Uterus (tissue), 4 donors: ENCODE measurements around the gene AFP. TPM values are rescaled to one million over a fixed set of nuclear protein-coding genes. Genes with fewer than 3 reads are reported as not detected.

ENCODE experiments used
- DNase-seq, 2 donors: peaks; one replicate each; pipeline ENCODE4 v3.0.0-alpha.2; 2019 to 2020
- H3K27ac ChIP-seq, 2 donors: fragments of 200-600 bp; sonication (generic); 1 replicate in 1 of 2; 2 replicates in 1 of 2; pipeline ENCODE4 v1.5.1; 2016 to 2018
- H3K27me3 ChIP-seq, 2 donors: fragments of 200-600 bp; sonication (generic); one replicate each; pipeline ENCODE4 v1.5.1; 2018 to 2019; ENCODE audit warnings: control low read depth in 1 of 2
- H3K36me3 ChIP-seq, 2 donors: fragments of 200-600 bp; sonication (generic); one replicate each; pipeline ENCODE4 v1.5.1; 2019; ENCODE audit warnings: control low read depth in 1 of 2
- H3K4me1 ChIP-seq, 2 donors: fragments of 200-600 bp; sonication (generic); one replicate each; pipeline ENCODE4 v1.5.1; 2018 to 2019; ENCODE audit warnings: control low read depth in 1 of 2
- H3K4me3 ChIP-seq, 2 donors: fragments of 200-600 bp; sonication (generic); 1 replicate in 1 of 2; 2 replicates in 1 of 2; pipeline ENCODE4 v1.5.1; 2018 to 2019; ENCODE audit warnings: mild to moderate bottlenecking in 1 of 2
- H3K9me3 ChIP-seq, 2 donors: fragments of 200-600 bp; sonication (generic); one replicate each; pipeline ENCODE4 v1.5.1; 2019; ENCODE audit warnings: control low read depth in 1 of 2
- CTCF ChIP-seq, 4 experiments: fragments of 200-600 bp in 2 of 4; fragments of 450-650 bp in 2 of 4; sonication (generic) in 2 of 4; IDR thresholded peaks; one replicate each; pipeline ENCODE4 v1.5.1; 2016 to 2019; ENCODE audit warnings: antibody characterized with exemption in 4 of 4, mild to moderate bottlenecking in 2 of 4, moderate library complexity in 1 of 4
- POLR2A ChIP-seq, 2 donors: fragments of 450-650 bp; IDR thresholded peaks; one replicate each; pipeline ENCODE4 v1.6.1; 2016; ENCODE audit warnings: antibody characterized with exemption in 2 of 2, mild to moderate bottlenecking in 1 of 2, moderate library complexity in 1 of 2
- intact Hi-C: fragments of 100-400 bp; cut with DNase I; formaldehyde crosslinking; loops from one replicate; pipeline ENCODE4 v1.15.1; 2023; ENCODE audit warnings: low total_unique reads
- total RNA-seq, 4 donors: library from RNA; depleted of rRNA in 3 of 4; stranded (reverse); fragments of >200 nt in 3 of 4; gene quantifications; one replicate each; pipeline versions ENCODE4 v1.1.0 to v1.2.4, GENCODE V29; 2014 to 2023
- donor health status: DM: yes; HTN: yes; CAD: no.

AFP gene
- total RNA-seq, 4 donors from 2014 or later = not detected

GRCh38 chr4:73433140-73433539 is 2.9 kb upstream of the AFP start:
- TF ChIP-seq CTCF (IDR thresholded peaks at IDR 0.05) (no peak), POLR2A (IDR thresholded peaks at IDR 0.05) (no peak)
- DNase-seq = no peak
- Histone ChIP-seq H3K27ac (no peak overlapping the region), H3K27me3 (no peaks in the 10 kb centered on the region), H3K36me3 (no peaks in the 10 kb centered on the region), H3K4me1 (no peaks in the 10 kb centered on the region), H3K4me3 (no peak overlapping the region), H3K9me3 (no peaks in the 10 kb centered on the region)
- intact Hi-C loops = no loop called here

- DNase-seq = no peak
- TF ChIP-seq POLR2A (IDR thresholded peaks at IDR 0.05) (no peak), CTCF (IDR thresholded peaks at IDR 0.05) (no peak)
- Histone ChIP-seq H3K36me3 (no peaks in the 10 kb centered on the region), H3K27ac (no peak overlapping the region), H3K4me1 (no peaks in the 10 kb centered on the region), H3K4me3 (no peak overlapping the region), H3K27me3 (no peaks in the 10 kb centered on the region), H3K9me3 (no peaks in the 10 kb centered on the region)
- intact Hi-C loops = no loop called here
Observed at GRCh38 chr4:73434311-73434710, 1.7 kb upstream of the AFP start.

GRCh38 chr4:73436674-73437557 is 895 bp downstream of the AFP start:
- Histone ChIP-seq H3K4me1 (no peaks in the 10 kb centered on the region), H3K4me3 (no peak overlapping the region), H3K27ac (no peak overlapping the region), H3K27me3 (no peaks in the 10 kb centered on the region), H3K36me3 (no peaks in the 10 kb centered on the region), H3K9me3 (no peaks in the 10 kb centered on the region)
- DNase-seq = no peak
- intact Hi-C loops = no loop called here
- TF ChIP-seq CTCF (IDR thresholded peaks at IDR 0.05) (no peak), POLR2A (IDR thresholded peaks at IDR 0.05) (no peak)

- intact Hi-C loops = no loop called here
- no peak for TF ChIP-seq POLR2A (IDR thresholded peaks at IDR 0.05)
- no peaks in the 10 kb centered on the region for H3K9me3 ChIP-seq
- no peak overlapping the region for H3K27ac ChIP-seq
- H3K4me3 ChIP-seq = no peak overlapping the region
- DNase-seq = no peak
- no peaks in the 10 kb centered on the region for H3K36me3 ChIP-seq
- H3K4me1 ChIP-seq = no peaks in the 10 kb centered on the region
- H3K27me3 ChIP-seq = no peaks in the 10 kb centered on the region
Observed at GRCh38 chr4:73437558-73437956, 1.5 kb downstream of the AFP start.

- intact Hi-C loops = no loop called here
- DNase-seq = no peak
- no peaks in the 10 kb centered on the region for H3K9me3 ChIP-seq
- no peak overlapping the region for H3K4me3 ChIP-seq
- H3K36me3 ChIP-seq = no peaks in the 10 kb centered on the region
- no peaks in the 10 kb centered on the region for H3K27me3 ChIP-seq
- H3K4me1 ChIP-seq = no peaks in the 10 kb centered on the region
- TF ChIP-seq POLR2A (IDR thresholded peaks at IDR 0.05) (no peak), CTCF (IDR thresholded peaks at IDR 0.05) (no peak)
- no peak overlapping the region for H3K27ac ChIP-seq
Observed at GRCh38 chr4:73438048-73438447, 2.0 kb downstream of the AFP start.
